Parathyroid adenoma (tissue), 2 donors: ENCODE measurements around the gene GRK6.

Experiments used
- H2AFZ ChIP-seq: fragments of 300-600 bp; sonication (generic); one replicate; pipeline ENCODE4 v1.7.0; 2017; ENCODE audit warnings: antibody characterized with exemption, mild to moderate bottlenecking
- H3K27ac ChIP-seq: fragments of 300-600 bp; sonication (generic); one replicate; pipeline ENCODE4 v1.7.0; 2017
- H3K27me3 ChIP-seq: fragments of 300-600 bp; sonication (generic); one replicate; pipeline ENCODE4 v1.7.0; 2017; ENCODE audit warnings: low read length; ENCODE audit not compliant: control insufficient read depth, insufficient read depth
- H3K36me3 ChIP-seq: fragments of 300-600 bp; sonication (generic); one replicate; pipeline ENCODE4 v1.7.0; 2017; ENCODE audit warnings: low read length; ENCODE audit not compliant: control insufficient read depth, insufficient read depth
- H3K4me1 ChIP-seq: fragments of 300-600 bp; sonication (generic); one replicate; pipeline ENCODE4 v1.7.0; 2017; ENCODE audit warnings: control low read depth
- H3K4me2 ChIP-seq: fragments of 300-600 bp; sonication (generic); one replicate; pipeline ENCODE4 v1.7.0; 2017; ENCODE audit warnings: low read length
- H3K4me3 ChIP-seq: fragments of 300-600 bp; sonication (generic); one replicate; pipeline ENCODE4 v1.7.0; 2017; ENCODE audit warnings: low read depth, low read length
- H3K79me2 ChIP-seq: fragments of 300-600 bp; sonication (generic); one replicate; pipeline ENCODE4 v1.7.0; 2017; ENCODE audit warnings: control low read depth
- H3K9ac ChIP-seq: fragments of 300-600 bp; sonication (generic); one replicate; pipeline ENCODE4 v1.7.0; 2017; ENCODE audit warnings: mild to moderate bottlenecking
- H3K9me3 ChIP-seq: fragments of 300-600 bp; sonication (generic); one replicate; pipeline ENCODE4 v1.7.0; 2017; ENCODE audit warnings: low read length; ENCODE audit not compliant: control insufficient read depth
- TF ChIP-seq, protein P1 (sequence below): fragments of 300-600 bp; sonication (generic); IDR thresholded peaks from one replicate; pipeline ENCODE4 v1.7.0; 2017; ENCODE audit warnings: antibody characterized with exemption, mild to moderate bottlenecking
- donor health status: primary hyperparathyroidism.

Gene GRK6

DNA sequence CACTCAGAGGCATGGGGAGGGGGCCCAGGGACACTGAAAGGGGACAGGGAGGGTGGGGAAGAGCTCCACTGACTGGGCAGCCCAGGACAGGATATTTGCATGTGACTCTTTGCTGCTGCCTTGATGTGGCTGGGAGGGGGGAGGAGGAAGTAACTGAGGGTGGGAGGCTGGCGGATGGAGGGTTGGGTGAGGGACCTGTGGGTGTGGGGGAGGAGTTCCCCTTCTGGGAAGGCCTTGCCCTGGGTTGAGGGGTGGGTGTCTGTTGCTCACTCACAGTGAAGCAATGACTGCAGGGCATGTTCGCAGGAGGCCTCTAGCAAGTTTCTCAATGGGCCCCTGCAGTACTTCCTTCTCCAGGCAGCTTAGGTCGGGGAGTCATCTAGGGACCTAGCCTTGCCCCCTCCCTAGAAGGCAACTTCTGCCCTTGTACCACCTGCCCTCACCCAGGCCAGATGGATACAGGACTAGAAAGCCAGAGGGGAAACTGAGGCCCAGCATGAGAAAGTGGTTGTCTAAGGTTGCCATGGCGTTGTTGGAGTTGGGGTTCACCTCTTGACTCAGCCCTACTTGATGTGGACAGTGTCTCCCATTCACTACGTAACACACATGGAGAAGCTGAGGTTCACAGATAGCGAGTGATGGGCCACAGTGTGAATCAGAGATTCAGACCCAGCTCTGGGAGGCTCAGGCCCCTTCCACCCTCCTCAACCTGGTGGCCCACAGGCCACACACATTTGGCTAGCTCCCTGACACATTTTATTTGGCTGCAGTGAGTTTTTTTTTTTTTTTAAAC is 3.0 kb downstream of the GRK6 start:
- H3K27ac ChIP-seq, result no peak overlapping the region
- H3K4me3 ChIP-seq, result no peak overlapping the region
- no peak overlapping the region for H3K9ac ChIP-seq
- TF ChIP-seq, protein P1, sequence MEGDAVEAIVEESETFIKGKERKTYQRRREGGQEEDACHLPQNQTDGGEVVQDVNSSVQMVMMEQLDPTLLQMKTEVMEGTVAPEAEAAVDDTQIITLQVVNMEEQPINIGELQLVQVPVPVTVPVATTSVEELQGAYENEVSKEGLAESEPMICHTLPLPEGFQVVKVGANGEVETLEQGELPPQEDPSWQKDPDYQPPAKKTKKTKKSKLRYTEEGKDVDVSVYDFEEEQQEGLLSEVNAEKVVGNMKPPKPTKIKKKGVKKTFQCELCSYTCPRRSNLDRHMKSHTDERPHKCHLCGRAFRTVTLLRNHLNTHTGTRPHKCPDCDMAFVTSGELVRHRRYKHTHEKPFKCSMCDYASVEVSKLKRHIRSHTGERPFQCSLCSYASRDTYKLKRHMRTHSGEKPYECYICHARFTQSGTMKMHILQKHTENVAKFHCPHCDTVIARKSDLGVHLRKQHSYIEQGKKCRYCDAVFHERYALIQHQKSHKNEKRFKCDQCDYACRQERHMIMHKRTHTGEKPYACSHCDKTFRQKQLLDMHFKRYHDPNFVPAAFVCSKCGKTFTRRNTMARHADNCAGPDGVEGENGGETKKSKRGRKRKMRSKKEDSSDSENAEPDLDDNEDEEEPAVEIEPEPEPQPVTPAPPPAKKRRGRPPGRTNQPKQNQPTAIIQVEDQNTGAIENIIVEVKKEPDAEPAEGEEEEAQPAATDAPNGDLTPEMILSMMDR, result no peak
- H3K9me3 ChIP-seq, result no peaks in the 10 kb centered on the region
- H3K36me3 ChIP-seq, result no peaks in the 10 kb centered on the region
- H3K27me3 ChIP-seq, result no peaks in the 10 kb centered on the region
- no peaks in the 10 kb centered on the region for H3K79me2 ChIP-seq
- H3K4me2 ChIP-seq, result no peak overlapping the region
- H3K4me1 ChIP-seq, result peaks cover 17% of the 10 kb centered on the region
- no peak overlapping the region for H2AFZ ChIP-seq

GRCh38 chr5:177430140-177430951 is 3.9 kb downstream of the GRK6 start:
- Histone ChIP-seq H3K79me2 (no peaks in the 10 kb centered on the region), H3K4me1 (peaks cover 14% of the 10 kb centered on the region), H3K4me2 (no peak overlapping the region), H3K4me3 (no peak overlapping the region), H2AFZ (no peak overlapping the region), H3K27ac (no peak overlapping the region), H3K9me3 (no peaks in the 10 kb centered on the region), H3K27me3 (no peaks in the 10 kb centered on the region), H3K36me3 (no peaks in the 10 kb centered on the region), H3K9ac (no peak overlapping the region)
- TF ChIP-seq, protein P1, result no peak

GRCh38 chr5:177430972-177431316 is 4.5 kb downstream of the GRK6 start:
- TF ChIP-seq, protein P1, result no peak
- Histone ChIP-seq H3K4me1 (peaks cover 10% of the 10 kb centered on the region), H2AFZ (no peak overlapping the region), H3K27ac (no peak overlapping the region), H3K4me3 (no peak overlapping the region), H3K4me2 (no peak overlapping the region), H3K27me3 (no peaks in the 10 kb centered on the region), H3K79me2 (no peaks in the 10 kb centered on the region), H3K36me3 (no peaks in the 10 kb centered on the region), H3K9ac (no peak overlapping the region), H3K9me3 (no peaks in the 10 kb centered on the region)

DNA sequence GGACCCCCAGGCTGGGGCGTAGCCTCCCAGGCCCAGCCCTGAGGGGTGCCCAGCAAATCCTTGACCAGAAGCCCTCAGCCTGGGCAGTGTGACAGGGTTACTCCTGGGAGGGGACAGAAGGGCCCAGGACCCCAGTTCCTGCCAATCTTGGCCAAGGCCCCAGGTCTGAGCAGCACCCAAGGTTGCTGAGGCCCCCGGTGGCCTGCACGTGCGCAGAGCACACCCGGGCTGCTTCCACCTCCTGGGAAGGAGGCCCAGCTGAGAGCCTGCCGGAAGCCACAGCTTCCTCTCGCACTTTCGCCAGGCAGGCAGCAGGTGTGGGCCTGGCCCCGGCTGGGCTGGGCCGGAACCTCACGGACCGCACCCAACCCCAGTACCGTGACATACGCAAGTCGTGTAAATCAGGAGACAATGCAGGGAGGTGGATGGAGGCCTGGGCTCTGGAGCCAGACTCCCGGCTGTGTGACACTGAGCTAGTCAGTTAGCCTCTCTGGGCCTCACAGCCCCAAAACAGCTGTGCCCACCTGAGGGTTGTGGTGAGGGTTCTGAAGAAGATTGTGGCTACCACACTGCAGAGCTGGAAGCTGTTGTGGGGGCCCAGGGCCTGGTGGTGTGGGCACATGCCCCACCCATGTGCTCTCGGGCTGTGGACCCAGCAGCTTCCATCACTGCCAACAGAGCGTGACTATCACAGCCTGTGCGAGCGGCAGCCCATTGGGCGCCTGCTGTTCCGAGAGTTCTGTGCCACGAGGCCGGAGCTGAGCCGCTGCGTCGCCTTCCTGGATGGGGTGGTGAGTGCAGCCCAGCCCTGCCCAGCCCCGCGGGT is 5.1 kb downstream of the GRK6 start:
- Histone ChIP-seq H2AFZ (no peak overlapping the region), H3K27me3 (no peaks in the 10 kb centered on the region), H3K79me2 (no peaks in the 10 kb centered on the region), H3K4me2 (no peak overlapping the region), H3K9ac (no peak overlapping the region), H3K36me3 (no peaks in the 10 kb centered on the region), H3K27ac (no peak overlapping the region), H3K4me3 (no peak overlapping the region), H3K4me1 (peaks cover 10% of the 10 kb centered on the region), H3K9me3 (no peaks in the 10 kb centered on the region)
- TF ChIP-seq, protein P1, result no peak
